GM18519 (cell line): Measurements from ENCODE around the gene AGR2.

Source experiments
- ATAC-seq: cut with Tn5 transposase; IDR thresholded peaks from one replicate; pipeline ENCODE4 v1.9.1; 2021; ENCODE audit warnings: mild to moderate bottlenecking, moderate library complexity; ENCODE audit not compliant: unreplicated experiment, low FRiP score

Gene AGR2

GRCh38 chr7:16744518-16745250, 60.1 kb downstream of the AGR2 start:
- no peak for ATAC-seq

DNA sequence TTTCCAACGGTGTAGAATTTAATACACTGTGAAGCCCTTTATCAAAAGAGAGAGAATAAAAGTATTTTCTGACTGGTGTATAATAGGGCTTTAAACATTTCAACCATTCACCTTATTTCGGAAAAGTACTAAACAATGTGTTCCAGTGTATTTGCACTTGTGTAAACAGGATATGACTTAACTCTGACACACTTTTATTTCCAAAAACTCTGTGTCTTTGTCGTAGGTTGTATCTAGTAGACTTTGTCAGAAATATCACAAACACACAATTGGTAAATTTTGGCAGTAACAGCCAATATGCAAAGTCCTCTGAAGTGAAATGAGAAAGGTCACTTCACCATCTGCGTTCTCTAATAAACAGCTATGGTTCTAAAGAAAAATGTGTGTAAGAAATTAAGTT, 61.6 kb downstream of the AGR2 start:
- ATAC-seq = no peak

GRCh38 chr7:16742547-16742946, 62.3 kb downstream of the AGR2 start:
- no peak for ATAC-seq
